Vagina (tissue), 2 donors: ENCODE data around the gene FGFRL1. TPM values are rescaled to one million over a fixed set of nuclear protein-coding genes. Genes with fewer than 3 reads are reported as not detected.

Experiments used
- DNase-seq, 2 donors: peaks; one replicate each; pipeline ENCODE4 v3.0.0-alpha.2; 2017; ENCODE audit errors: extremely low spot score in 2 of 2
- H3K27ac ChIP-seq: fragments of 200-600 bp; sonication (generic); one replicate; pipeline ENCODE4 v1.5.1; 2019
- H3K27me3 ChIP-seq: fragments of 200-600 bp; sonication (generic); one replicate; pipeline ENCODE4 v1.5.1; 2019
- H3K36me3 ChIP-seq, 2 donors: fragments of 200-600 bp; sonication (generic); one replicate each; pipeline ENCODE4 v1.5.1; 2017 to 2019
- H3K4me1 ChIP-seq: fragments of 200-600 bp; sonication (generic); one replicate; pipeline ENCODE4 v1.5.1; 2019
- H3K4me3 ChIP-seq, 2 donors: fragments of 200-600 bp; sonication (generic); 1 replicate in 1 of 2; 2 replicates in 1 of 2; pipeline ENCODE4 v1.5.1; 2016 to 2019
- H3K9me3 ChIP-seq: fragments of 200-600 bp; sonication (generic); one replicate; pipeline ENCODE4 v1.5.1; 2019
- POLR2A ChIP-seq, 2 donors: fragments of 450-650 bp; IDR thresholded peaks; one replicate each; pipeline ENCODE4 v1.6.1; 2017; ENCODE audit warnings: antibody characterized with exemption in 2 of 2, mild to moderate bottlenecking in 2 of 2, moderate library complexity in 2 of 2
- POLR2AphosphoS5 ChIP-seq, 2 donors: sonication (generic); formaldehyde crosslinking; IDR thresholded peaks; one replicate each; pipeline ENCODE4 v1.9.0; 2017; ENCODE audit warnings: antibody characterized with exemption in 2 of 2, mild to moderate bottlenecking in 2 of 2, low read depth in 1 of 2; ENCODE audit not compliant: insufficient read depth in 1 of 2
- intact Hi-C: fragments of 100-400 bp; cut with DNase I; formaldehyde crosslinking; loops from one replicate; pipeline ENCODE4 v1.15.1; 2023
- total RNA-seq: library from RNA; depleted of rRNA; stranded (reverse); fragments of >200 nt; gene quantifications from one replicate; pipeline ENCODE4 v1.2.3, GENCODE V29; 2016
- TF ChIP-seq, protein P1 (sequence below), 3 experiments: fragments of 450-650 bp in 2 of 3; fragments of 200-600 bp in 1 of 3; sonication (generic) in 1 of 3; IDR thresholded peaks; one replicate each; pipeline ENCODE4 v1.5.1; 2017 to 2019; ENCODE audit warnings: antibody characterized with exemption in 3 of 3, mild to moderate bottlenecking in 2 of 3, moderate library complexity in 2 of 3

FGFRL1 gene
- total RNA-seq, 1 donor from 2014 or later: 20.9 TPM

DNA sequence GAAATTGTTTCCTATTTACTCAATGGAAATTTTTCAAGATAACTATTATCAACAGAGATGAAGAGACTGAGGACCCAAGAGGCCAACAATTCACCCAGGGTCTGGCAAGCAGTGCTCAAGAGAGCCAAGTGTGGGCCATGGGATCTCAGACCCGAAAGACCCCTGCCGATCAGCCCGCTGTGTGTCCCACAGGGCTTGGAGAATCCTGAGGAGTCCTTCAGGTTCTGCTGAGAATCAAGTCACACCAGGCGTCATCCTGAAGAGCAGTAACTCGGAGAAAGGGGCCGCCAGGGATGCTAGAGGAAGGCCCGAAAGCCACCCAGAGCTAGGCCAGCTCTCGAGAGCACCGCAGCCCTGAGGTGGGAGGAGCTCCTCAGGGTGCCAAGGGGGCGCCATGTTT lies 48.7 kb downstream of the FGFRL1 start:
- TF ChIP-seq POLR2AphosphoS5 (IDR thresholded peaks at IDR 0.05; ENCODE audit: insufficient read depth in 1 of 2, low read depth in 1 of 2) (no peak), POLR2A (IDR thresholded peaks at IDR 0.05) (no peak)
- TF ChIP-seq, protein P1, sequence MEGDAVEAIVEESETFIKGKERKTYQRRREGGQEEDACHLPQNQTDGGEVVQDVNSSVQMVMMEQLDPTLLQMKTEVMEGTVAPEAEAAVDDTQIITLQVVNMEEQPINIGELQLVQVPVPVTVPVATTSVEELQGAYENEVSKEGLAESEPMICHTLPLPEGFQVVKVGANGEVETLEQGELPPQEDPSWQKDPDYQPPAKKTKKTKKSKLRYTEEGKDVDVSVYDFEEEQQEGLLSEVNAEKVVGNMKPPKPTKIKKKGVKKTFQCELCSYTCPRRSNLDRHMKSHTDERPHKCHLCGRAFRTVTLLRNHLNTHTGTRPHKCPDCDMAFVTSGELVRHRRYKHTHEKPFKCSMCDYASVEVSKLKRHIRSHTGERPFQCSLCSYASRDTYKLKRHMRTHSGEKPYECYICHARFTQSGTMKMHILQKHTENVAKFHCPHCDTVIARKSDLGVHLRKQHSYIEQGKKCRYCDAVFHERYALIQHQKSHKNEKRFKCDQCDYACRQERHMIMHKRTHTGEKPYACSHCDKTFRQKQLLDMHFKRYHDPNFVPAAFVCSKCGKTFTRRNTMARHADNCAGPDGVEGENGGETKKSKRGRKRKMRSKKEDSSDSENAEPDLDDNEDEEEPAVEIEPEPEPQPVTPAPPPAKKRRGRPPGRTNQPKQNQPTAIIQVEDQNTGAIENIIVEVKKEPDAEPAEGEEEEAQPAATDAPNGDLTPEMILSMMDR (IDR thresholded peaks at IDR 0.05): no peak
- intact Hi-C loops: no loop called here
- H3K4me1 ChIP-seq: no peaks in the 10 kb centered on the region
- H3K36me3 ChIP-seq: no peaks in the 10 kb centered on the region
- H3K27me3 ChIP-seq: no peaks in the 10 kb centered on the region
- H3K27ac ChIP-seq: no peak overlapping the region
- no peaks in the 10 kb centered on the region for H3K9me3 ChIP-seq
- no peak for DNase-seq
- H3K4me3 ChIP-seq: no peak overlapping the region

DNA sequence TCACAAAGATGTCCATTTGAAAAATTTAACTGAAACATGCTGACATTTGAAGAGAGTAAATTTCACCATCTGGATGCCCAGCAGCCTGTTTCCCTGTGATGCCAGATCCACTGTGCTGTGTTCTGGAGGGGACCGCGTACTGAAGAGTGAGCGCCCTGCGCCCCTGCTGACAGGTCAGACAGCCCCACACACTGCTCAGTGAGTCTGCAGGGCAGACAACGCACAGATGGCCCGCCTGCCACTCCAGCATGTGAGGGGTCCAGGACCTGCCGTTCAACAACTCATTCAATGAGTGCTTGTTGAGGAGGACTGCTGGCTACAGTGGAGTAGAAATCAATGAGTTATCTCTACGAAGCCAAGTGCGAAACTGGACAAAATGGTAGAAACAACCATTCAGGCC lies 49.2 kb downstream of the FGFRL1 start:
- no peak for DNase-seq
- H3K4me1 ChIP-seq: no peaks in the 10 kb centered on the region
- intact Hi-C loops: no loop called here
- H3K27ac ChIP-seq: no peak overlapping the region
- H3K4me3 ChIP-seq: no peak overlapping the region
- H3K36me3 ChIP-seq: no peaks in the 10 kb centered on the region
- TF ChIP-seq POLR2A (IDR thresholded peaks at IDR 0.05): no peak
- H3K27me3 ChIP-seq: no peaks in the 10 kb centered on the region
- H3K9me3 ChIP-seq: no peaks in the 10 kb centered on the region

- no peaks in the 10 kb centered on the region for H3K4me1 ChIP-seq
- no peak overlapping the region for H3K4me3 ChIP-seq
- no peak overlapping the region for H3K27ac ChIP-seq
- H3K27me3 ChIP-seq: no peaks in the 10 kb centered on the region
- H3K36me3 ChIP-seq: no peaks in the 10 kb centered on the region
- DNase-seq: no peak
- intact Hi-C loops: no loop called here
- TF ChIP-seq POLR2AphosphoS5 (IDR thresholded peaks at IDR 0.05; ENCODE audit: insufficient read depth in 1 of 2, low read depth in 1 of 2) (no peak), POLR2A (IDR thresholded peaks at IDR 0.05) (no peak)
- TF ChIP-seq, protein P1 (IDR thresholded peaks at IDR 0.05): no peak
- H3K9me3 ChIP-seq: no peaks in the 10 kb centered on the region
Measured at GRCh38 chr4:1061056-1061700, 49.8 kb downstream of the FGFRL1 start.

DNA sequence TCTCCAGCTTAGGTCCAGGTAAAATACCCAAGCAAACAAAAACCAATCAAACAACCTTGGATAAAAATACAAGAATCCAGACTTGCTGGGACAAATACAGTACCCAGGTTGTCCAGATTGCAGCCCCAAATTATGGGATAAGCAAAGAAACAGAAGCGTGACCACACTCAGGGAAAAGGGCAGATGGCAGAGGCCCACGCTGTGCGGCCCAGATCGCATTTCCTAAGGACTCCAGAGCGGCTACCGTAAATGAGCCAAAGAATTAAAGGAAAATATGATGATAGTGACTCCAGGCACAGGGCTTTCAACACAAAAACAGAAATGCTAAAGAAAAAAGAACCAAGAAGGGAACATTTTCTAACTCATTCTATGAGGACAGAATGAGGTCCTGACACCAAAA lies 50.3 kb downstream of the FGFRL1 start:
- H3K4me1 ChIP-seq: no peaks in the 10 kb centered on the region
- no peak overlapping the region for H3K4me3 ChIP-seq
- TF ChIP-seq POLR2AphosphoS5 (IDR thresholded peaks at IDR 0.05; ENCODE audit: insufficient read depth in 1 of 2, low read depth in 1 of 2) (no peak), POLR2A (IDR thresholded peaks at IDR 0.05) (no peak)
- TF ChIP-seq, protein P1 (IDR thresholded peaks at IDR 0.05): no peak
- no peak for DNase-seq
- H3K27me3 ChIP-seq: no peaks in the 10 kb centered on the region
- no peak overlapping the region for H3K27ac ChIP-seq
- intact Hi-C loops: no loop called here
- H3K36me3 ChIP-seq: no peaks in the 10 kb centered on the region
- no peaks in the 10 kb centered on the region for H3K9me3 ChIP-seq

- Histone ChIP-seq H3K27me3 (no peaks in the 10 kb centered on the region), H3K4me3 (no peak overlapping the region), H3K4me1 (no peaks in the 10 kb centered on the region), H3K9me3 (no peaks in the 10 kb centered on the region), H3K27ac (no peak overlapping the region), H3K36me3 (no peaks in the 10 kb centered on the region)
- DNase-seq: no peak
- intact Hi-C loops: no loop called here
- TF ChIP-seq, protein P1 (IDR thresholded peaks at IDR 0.05): no peak
- TF ChIP-seq POLR2A (IDR thresholded peaks at IDR 0.05) (no peak), POLR2AphosphoS5 (IDR thresholded peaks at IDR 0.05; ENCODE audit: insufficient read depth in 1 of 2, low read depth in 1 of 2) (no peak)
Measured at GRCh38 chr4:1062419-1062818, 51.0 kb downstream of the FGFRL1 start.
